ENCODE data around the gene CEP170B.

DNA sequence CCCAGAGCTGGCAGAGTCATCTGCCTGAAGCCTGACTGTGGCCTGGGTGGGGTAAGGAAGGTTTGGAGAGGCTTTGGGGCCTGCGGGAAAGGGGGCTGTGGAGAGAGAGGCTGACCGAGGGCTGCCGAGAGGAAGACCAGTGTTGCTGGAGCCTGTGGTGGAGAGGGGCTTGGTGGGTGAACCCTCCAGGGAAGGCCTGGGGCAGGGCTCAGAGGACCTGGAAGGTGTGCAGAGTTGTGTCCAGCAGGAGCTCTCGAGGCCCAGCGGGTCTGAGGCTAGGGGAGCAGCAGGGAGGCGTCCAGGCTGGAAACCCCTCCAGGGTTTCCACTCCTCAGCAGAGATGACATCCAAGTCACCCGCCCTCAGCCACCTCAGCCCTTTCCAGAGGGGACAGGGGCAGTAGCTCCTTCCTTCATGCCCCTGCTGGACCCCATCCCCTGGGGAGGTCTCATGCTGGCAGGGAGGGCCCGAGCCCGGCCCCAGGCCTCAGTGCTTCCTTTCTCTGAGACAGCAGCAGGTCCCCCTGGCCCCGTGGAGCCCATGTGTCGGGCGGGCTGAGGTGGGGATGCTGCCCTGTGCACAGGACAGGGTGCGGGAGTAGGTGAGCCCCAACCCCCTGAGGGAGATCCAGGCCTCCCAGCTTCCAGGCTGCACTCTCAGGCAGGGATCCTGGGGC lies 8.4 kb downstream of the CEP170B start:
- TF ChIP-seq, protein P1, sequence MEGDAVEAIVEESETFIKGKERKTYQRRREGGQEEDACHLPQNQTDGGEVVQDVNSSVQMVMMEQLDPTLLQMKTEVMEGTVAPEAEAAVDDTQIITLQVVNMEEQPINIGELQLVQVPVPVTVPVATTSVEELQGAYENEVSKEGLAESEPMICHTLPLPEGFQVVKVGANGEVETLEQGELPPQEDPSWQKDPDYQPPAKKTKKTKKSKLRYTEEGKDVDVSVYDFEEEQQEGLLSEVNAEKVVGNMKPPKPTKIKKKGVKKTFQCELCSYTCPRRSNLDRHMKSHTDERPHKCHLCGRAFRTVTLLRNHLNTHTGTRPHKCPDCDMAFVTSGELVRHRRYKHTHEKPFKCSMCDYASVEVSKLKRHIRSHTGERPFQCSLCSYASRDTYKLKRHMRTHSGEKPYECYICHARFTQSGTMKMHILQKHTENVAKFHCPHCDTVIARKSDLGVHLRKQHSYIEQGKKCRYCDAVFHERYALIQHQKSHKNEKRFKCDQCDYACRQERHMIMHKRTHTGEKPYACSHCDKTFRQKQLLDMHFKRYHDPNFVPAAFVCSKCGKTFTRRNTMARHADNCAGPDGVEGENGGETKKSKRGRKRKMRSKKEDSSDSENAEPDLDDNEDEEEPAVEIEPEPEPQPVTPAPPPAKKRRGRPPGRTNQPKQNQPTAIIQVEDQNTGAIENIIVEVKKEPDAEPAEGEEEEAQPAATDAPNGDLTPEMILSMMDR (IDR thresholded peaks at IDR 0.05; ENCODE audit: control extremely low read depth in 1 of 3, insufficient read depth in 1 of 3, low read depth in 1 of 3, low read length in 3 of 3), result no peak
- TF ChIP-seq, protein P2, sequence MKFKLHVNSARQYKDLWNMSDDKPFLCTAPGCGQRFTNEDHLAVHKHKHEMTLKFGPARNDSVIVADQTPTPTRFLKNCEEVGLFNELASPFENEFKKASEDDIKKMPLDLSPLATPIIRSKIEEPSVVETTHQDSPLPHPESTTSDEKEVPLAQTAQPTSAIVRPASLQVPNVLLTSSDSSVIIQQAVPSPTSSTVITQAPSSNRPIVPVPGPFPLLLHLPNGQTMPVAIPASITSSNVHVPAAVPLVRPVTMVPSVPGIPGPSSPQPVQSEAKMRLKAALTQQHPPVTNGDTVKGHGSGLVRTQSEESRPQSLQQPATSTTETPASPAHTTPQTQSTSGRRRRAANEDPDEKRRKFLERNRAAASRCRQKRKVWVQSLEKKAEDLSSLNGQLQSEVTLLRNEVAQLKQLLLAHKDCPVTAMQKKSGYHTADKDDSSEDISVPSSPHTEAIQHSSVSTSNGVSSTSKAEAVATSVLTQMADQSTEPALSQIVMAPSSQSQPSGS (IDR thresholded peaks at IDR 0.05; ENCODE audit: low read length), result no peak
- TF ChIP-seq SRF (IDR thresholded peaks at IDR 0.05; ENCODE audit: low read depth, low read length), result no peak
- no peak for TF ChIP-seq TAF1 (IDR thresholded peaks at IDR 0.05; ENCODE audit: low read depth, low read length)
- TF ChIP-seq RFX5 (IDR thresholded peaks at IDR 0.05; ENCODE audit: borderline replicate concordance, low read depth, low read length), result no peak
- no peak for TF ChIP-seq ZNF274 (IDR thresholded peaks at IDR 0.05; ENCODE audit: borderline replicate concordance, extremely low read depth, low read length)
- TF ChIP-seq RAD21 (IDR thresholded peaks at IDR 0.05 in 1 of 2, conservative IDR thresholded peaks at IDR 0.05 in 1 of 2; ENCODE audit: low read depth in 2 of 2, low read length in 2 of 2), result no peak
- TF ChIP-seq, protein P3, sequence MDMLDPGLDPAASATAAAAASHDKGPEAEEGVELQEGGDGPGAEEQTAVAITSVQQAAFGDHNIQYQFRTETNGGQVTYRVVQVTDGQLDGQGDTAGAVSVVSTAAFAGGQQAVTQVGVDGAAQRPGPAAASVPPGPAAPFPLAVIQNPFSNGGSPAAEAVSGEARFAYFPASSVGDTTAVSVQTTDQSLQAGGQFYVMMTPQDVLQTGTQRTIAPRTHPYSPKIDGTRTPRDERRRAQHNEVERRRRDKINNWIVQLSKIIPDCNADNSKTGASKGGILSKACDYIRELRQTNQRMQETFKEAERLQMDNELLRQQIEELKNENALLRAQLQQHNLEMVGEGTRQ (IDR thresholded peaks at IDR 0.05; ENCODE audit: low read length), result no peak
- no peak for TF ChIP-seq EZH2 (IDR thresholded peaks at IDR 0.05; ENCODE audit: low read depth, low read length, severe bottlenecking)

All from H1 (cell line).